Hematopoietic multipotent progenitor cell (in vitro differentiated cells): ENCODE measurements around the gene DNAJC1. TPM values are rescaled to one million over a fixed set of nuclear protein-coding genes. Genes with fewer than 3 reads are reported as not detected.

Source experiments
- DNase-seq, 3 donors: peaks; one replicate each; pipeline ENCODE4 v3.0.0-alpha.2; 2011 to 2015; ENCODE audit warnings: low read depth in 2 of 3, low spot score in 2 of 3
- total RNA-seq: library from RNA; depleted of rRNA; stranded (reverse); fragments of >200 nt; gene quantifications from one replicate; pipeline ENCODE4 v1.2.3, GENCODE V29; 2012

Gene DNAJC1
- total RNA-seq, 1 donor = 133 TPM

GRCh38 chr10:21962358-21962757, 41.2 kb downstream of the DNAJC1 start:
- no peak for DNase-seq

DNA sequence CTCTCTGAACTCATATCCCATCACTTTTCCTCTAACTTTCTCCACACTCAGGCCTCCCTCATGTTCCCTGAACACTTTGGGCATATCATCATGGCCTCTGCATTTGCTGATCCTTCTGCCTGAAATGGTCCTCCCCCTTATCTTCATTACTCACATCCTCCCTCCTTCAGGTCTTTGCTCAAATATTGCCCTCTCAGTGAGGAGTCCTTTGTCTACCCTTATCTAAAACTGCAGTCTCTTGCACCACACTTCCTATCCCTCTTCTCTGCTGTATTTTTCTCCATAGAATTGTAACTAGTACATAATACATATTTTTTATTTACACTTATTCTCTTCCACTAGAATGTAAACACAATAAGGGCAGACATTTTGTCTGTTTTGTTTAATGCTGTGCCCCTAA, 41.7 kb downstream of the DNAJC1 start:
- no peak for DNase-seq

- DNase-seq = no peak
These were observed 43.5 kb downstream of the DNAJC1 start for GRCh38 chr10:21959998-21960397.

- DNase-seq = no peak
These were observed 48.8 kb downstream of the DNAJC1 start for GRCh38 chr10:21954690-21955089.

GRCh38 chr10:21954132-21954531, 49.4 kb downstream of the DNAJC1 start:
- peak in 1 of 3 donors; percentile 39 for DNase-seq

DNA sequence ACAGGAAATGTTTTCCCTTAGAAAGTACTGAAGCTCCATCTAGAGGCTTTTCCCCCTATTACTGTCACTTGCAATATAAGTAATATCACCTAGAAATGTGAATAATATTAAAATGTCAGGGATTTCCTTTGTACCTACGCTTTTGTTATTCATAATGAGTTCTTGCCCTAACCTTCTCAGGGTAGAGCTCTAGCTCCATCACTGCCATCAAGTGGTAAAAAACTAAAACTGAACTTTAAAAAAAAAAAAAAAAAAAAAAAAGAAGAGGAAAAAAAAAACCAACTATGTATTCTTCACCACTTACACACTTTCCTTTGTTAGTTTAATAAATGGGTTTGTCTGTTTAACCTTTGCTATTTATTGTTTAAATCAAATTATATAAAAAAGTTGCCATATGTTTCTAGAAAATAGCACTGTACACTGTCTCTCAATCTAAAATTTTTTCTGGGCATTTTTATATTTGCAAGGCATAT, 49.9 kb downstream of the DNAJC1 start:
- DNase-seq = peak in 2 of 3 donors; percentile 42 to 64

GRCh38 chr10:21950566-21950965, 53.0 kb downstream of the DNAJC1 start:
- no peak for DNase-seq

DNA sequence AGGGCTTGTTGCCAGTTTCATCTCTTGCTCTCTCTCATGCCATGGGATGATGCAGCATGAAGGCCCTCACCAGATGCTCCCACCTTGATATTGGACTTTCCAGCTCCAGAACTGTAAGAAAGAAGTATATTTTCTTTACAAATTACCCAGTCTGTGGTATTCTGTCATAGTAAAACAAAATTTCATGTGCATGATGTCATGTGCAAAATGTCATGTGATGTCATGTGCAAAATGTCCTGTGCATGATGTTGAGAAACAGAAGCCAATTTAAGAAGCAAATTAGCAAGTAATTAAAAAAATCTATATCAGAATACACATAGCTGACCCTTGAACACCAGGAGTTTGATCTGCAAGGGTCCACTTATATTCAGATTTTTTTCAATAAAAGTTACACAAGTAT, 56.6 kb downstream of the DNAJC1 start:
- DNase-seq = no peak

DNA sequence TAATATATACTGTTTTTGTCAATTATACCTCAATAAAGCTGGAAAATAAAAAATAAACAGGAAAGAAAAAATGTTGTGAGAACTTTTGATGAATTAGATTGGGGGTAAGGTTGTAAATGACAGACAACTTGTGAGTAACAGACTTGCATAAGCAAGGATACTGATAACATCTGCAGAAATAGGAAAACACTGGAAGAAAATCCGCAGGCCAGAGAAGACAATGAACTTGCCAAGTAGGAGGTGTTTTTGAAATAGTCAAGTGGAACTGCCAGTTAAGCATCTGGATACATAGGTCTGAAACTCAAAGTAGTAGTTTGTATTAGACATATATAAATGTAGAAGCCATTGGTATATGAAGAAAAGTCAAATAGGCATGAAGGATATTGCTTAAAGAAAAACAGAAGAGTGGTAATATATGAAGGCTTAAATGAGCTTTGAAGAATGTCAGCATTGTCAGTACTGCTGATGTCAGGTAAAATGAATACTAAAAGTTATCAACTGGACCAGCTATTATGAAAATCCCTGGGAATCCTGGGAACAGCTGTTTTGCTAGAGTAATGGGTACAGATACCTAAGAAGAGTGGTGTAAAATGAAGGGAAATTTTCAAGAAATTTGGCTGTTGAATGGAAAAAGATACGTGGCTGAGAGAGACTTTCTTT, 58.7 kb downstream of the DNAJC1 start:
- no peak for DNase-seq

DNA sequence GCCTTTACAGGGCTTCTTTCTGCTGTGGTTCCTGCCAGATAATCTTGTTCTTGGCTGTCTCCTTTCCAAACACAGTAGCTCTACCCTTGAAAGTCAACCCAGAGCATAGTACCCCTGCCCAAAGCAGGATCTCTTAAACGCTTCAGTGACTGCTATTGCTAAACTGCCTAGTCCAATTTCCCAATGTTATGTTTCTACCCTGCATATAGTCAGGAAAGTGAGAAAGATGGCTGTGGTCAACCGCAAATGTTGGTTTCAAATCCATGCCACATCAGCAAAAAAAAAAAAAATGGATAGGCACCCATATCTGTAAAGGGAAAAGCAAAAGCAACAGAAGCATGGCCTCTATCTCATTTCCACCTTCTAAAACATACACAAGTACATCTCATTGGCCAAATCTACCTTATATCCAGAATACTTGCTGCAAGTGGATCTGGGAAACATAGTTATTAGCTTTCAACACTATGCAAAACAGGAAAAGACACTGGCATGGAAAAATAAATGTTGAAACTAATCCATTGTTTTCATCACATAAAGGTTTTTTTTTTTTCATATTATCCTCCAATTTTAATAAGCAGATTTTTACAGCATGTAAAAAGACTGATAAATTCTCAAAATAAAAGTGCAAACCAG, 59.8 kb downstream of the DNAJC1 start:
- DNase-seq = no peak

DNA sequence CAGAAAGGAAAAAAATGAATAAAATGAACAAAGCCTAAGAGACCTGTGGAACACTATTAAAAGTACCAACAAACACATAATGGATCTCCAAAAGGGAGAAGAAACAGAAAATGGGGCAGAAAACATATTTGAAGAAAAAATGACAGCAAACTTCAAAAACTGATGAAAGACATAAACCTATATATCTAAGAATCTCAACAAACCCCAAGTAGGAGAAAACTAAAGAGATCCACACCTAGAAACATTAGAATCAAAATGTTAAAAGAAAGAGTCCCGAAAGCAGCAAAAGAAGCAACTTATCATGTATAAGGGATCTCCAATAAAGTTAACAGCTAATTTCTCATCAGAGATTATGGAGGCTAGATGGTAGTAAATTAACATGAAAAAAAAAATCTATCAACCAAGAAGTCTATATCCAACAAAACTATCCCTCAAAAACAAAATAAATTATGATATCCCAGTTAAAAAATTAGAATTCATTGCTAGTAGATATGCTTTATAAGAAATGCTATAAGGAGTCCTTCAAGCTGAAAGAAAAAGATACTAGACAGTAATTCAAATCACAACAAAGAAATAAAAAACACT, 68.0 kb downstream of the DNAJC1 start:
- DNase-seq = peak in 1 of 3 donors; percentile 37

GRCh38 chr10:21934307-21934706, 69.2 kb downstream of the DNAJC1 start:
- no peak for DNase-seq

DNA sequence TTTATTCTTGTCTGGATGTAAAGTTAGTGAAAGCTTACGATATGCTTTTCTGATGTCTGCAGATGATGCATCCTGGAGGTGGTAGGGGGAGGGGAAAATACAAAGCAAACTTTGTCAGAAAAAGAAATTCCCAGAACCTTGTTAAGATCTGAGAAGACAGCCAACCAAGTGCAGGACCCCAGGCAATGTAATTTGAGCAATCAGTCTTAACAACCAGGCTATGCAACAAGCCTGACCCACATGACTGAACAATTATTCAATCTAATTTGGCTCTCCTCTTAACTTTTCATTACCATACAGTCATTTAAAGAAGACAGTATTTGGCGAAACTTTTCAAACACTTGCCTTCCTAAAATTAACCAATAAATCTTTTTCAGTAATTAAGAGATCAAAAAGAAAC, 74.5 kb downstream of the DNAJC1 start:
- DNase-seq = no peak

DNA sequence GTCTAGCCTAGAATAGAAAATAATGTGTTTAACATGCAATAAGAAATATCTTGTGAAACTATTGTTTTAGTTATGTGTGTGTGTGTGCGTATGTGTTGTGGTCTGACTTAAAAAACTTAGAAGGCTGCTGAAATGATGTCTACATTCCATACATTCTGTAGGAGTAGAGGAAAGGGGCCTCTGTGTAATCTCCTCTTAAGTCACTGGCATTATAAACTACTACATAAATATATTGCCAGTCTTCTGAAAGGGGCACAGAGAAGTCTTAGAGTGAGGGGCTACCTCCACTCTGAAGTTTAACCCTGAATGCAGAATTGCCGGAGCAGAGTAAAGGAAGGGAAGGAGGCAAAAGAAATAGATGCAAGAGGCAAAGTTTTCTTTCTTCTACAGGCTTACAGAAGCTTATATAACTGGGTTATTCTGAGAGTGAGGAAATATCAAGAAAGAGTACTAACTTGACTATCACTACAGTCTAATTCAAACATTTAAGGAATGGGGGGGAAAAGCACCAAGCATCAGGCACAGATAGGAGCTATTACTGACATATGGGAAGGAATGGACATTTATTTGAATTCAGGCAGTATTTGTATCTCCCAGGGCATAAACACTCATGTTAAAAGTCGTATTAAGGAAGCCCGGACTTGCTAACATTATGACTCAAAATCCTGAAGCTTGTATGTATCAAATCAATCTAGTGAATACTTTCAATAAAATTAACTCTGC, 75.7 kb downstream of the DNAJC1 start:
- no peak for DNase-seq

DNA sequence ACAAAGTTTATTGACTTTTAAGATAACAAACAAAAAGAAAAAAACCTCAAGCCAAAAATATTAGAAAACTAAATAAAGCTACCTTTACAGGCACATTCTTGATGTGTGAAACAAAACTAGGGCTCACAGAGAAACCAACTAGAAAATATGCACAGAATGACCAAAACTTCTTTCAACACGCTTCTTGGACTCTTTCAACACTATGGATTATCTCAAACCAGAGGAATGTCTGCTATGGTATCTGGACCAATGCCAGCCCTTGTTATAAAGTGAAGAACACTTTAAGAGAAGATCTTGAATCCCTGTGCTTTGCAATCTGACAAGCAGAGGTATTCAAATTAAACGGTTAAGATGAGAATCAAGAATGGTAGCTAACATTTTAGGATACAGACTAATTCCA, 76.6 kb downstream of the DNAJC1 start:
- no peak for DNase-seq

GRCh38 chr10:21926358-21926925, 77.1 kb downstream of the DNAJC1 start:
- DNase-seq = no peak

DNA sequence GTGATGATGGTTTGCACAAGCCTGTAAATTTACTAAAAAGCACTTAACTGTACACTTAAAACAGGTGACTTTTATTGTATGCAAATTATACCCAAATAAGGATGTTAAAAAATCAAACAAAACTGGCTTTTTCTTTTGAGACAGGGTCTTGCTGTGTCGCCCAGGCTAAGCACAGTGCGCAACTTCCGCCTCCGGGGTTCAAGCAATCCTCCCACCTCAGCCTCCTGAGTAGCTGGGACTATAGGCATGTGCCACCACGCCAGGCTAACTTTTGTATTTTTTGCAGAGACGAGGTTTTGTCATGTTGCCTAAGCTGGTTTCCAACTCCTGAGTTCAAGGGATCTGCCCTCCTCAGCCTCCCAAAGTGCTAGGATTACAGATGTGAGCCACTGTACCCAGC, 77.7 kb downstream of the DNAJC1 start:
- no peak for DNase-seq

DNA sequence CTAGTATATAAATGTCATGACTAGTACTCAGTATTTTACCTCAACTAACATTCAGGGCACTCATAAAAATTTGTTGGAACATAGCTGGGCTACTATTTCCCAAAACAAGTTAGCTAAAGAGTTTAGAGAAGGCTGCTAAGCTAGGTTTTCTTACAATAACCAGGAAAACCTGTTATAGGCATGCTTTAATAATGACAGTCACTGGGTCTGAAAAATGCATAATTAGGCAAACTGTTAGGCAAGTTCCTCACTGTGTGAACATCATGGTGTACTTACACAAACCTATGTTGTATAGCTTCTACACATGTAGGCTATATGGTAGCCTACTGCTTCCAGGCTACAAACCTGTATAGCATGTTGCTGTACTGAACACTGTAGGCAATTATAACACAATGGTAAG, 79.0 kb downstream of the DNAJC1 start:
- DNase-seq = no peak

- DNase-seq = no peak
These were observed 82.9 kb downstream of the DNAJC1 start for GRCh38 chr10:21920633-21921032.

DNA sequence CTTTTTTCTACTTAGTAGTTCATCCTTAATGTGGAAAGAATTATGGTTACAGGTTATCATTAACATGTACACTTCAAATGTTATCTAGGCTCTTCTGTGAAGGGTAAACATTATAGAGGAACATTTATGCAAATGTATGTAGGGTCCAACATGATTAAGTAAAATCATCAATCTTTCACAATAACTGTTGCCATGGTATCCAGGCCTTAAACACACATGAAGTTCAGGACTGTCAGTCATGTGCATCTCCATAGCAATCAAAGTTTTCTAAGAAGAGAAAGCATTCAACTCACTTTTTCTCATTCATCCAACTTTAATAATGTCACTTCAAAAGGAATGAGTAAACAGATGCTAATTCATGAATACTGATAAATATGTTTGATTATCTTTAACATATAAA, 83.6 kb downstream of the DNAJC1 start:
- DNase-seq = no peak

DNA sequence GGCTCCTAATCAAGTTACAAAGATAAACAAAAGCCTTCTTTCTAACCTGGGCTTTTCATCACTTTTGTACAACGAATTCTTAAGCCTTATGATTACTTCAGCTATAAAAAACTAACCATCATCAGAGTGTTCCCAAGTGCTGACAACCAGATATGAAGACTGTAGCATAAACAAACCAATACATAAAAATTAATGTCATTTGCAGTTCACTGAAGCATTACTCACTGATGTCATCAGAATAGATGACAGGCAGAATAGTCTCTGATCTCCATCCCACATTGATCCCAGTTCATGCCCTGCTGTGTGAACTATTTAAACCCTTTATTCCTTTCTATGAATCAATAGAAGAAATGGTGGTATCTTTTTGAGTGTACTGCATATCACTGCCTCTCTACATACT, 84.4 kb downstream of the DNAJC1 start:
- DNase-seq = no peak
